Subcutaneous adipose tissue (tissue), 4 donors: ENCODE results near the gene CTIF. TPM values are rescaled to one million over a fixed set of nuclear protein-coding genes. Genes with fewer than 3 reads are reported as not detected.

Experiments used
- total RNA-seq, 4 donors: library from RNA; depleted of rRNA; stranded (reverse); fragments of >200 nt; gene quantifications; one replicate each; pipeline ENCODE4 v1.1.0, GENCODE V29; 2016
- TF ChIP-seq, protein P1 (sequence below): fragments of 450-650 bp; IDR thresholded peaks from one replicate; pipeline ENCODE4 v1.5.1; 2016; ENCODE audit warnings: low read depth, mild to moderate bottlenecking, control low read depth, antibody characterized with exemption, moderate library complexity

The CTIF gene
- total RNA-seq, 4 donors from 2014 or later, result 41.0 to 195 (median 78.3) TPM

DNA sequence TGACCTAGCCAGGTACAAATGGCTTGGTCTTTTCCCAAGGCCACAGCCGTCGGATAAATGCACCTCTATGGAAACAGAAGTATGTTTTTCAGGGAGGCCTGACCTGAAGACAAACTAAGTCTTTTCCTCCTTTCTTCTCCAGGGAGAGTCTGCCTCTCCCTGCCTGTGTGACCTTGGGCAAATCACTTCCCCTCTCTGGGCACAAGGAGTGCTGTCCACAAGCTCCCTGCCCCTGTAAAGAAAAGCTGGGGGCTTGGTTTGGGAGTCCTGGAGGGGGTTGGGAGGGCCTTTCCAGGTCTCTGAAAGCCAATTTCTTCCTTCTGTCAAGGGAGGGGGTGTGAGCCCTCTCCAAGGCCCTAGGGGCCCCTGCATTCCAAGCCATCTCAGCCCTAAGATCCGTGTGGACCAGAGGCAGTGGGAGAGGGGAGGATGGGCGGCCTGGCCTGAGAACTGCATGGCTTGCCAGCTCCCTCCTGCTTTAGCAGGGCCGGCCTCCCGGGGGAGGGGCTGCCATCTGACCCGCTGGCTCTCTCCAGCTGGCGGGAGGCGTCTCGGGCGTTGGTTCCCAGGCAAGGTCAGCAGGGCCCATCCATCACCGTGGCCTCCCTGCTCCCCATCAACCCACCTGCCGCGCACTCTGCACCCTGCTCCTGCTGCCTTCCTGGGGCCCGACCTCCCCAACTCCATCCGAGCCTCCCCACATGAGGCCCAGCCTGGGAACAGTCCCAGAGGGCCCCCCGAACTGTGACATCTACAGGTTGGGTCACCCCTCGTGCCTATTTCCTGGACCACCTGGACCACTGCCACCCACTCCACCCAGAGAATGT lies 350.5 kb downstream of the CTIF start:
- TF ChIP-seq, protein P1, sequence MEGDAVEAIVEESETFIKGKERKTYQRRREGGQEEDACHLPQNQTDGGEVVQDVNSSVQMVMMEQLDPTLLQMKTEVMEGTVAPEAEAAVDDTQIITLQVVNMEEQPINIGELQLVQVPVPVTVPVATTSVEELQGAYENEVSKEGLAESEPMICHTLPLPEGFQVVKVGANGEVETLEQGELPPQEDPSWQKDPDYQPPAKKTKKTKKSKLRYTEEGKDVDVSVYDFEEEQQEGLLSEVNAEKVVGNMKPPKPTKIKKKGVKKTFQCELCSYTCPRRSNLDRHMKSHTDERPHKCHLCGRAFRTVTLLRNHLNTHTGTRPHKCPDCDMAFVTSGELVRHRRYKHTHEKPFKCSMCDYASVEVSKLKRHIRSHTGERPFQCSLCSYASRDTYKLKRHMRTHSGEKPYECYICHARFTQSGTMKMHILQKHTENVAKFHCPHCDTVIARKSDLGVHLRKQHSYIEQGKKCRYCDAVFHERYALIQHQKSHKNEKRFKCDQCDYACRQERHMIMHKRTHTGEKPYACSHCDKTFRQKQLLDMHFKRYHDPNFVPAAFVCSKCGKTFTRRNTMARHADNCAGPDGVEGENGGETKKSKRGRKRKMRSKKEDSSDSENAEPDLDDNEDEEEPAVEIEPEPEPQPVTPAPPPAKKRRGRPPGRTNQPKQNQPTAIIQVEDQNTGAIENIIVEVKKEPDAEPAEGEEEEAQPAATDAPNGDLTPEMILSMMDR, result no peak

DNA sequence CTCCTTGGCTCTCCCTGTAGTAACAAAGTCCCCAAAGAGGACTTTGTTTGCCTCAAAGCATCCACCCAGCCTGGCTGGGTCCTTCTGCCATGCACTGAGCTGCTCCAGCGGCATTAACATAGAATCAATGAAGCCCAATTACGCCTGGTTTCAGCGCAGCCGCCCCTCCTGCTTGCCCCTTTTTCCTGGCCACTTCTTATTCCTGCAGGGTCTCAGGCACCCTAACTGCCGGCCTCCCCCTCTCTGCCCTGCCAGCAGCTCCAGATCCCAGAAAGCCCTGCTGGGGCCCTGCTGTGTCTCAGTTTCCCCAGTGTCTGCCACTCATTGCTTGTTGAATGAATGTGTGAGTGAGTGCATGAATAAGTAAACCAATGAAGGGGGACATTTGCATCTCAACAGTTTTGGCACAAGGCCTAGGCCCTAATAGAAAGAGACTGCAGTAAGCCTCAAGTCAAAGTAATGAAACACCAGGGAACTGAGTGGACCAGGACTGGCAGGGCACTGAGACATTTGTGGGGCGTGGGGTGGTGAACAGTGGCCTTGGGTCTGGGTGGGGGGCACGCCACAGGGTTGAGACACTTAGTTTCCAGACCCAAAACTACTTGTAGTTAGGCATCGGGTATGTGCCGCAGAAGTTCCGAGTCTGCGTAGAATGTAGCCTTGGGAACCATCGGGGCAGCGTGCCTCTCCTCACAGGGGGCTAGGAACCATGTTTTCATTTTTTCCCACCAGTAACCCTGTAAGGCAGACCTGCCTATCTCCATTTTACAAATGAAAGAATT lies 351.3 kb downstream of the CTIF start:
- TF ChIP-seq, protein P1, result no peak

DNA sequence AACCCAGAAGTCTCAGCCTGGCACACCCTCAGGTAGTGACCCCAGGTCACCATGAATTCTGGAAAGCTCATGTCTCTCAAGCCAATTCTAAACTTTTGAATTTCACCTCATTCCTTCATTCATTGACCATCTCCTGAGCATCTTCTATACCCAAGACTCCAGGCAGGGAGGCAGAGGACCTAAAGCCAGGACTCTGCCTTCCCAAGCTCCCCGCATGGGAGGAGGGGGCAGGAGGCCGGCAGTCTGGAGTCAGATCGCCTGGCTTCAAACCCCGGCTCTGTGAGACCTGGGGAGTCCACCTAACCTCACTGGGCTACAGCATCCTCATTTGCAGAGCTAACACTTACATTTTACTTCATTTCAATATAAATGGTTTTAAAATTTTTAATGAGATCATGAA lies 352.9 kb downstream of the CTIF start:
- TF ChIP-seq, protein P1, result no peak

DNA sequence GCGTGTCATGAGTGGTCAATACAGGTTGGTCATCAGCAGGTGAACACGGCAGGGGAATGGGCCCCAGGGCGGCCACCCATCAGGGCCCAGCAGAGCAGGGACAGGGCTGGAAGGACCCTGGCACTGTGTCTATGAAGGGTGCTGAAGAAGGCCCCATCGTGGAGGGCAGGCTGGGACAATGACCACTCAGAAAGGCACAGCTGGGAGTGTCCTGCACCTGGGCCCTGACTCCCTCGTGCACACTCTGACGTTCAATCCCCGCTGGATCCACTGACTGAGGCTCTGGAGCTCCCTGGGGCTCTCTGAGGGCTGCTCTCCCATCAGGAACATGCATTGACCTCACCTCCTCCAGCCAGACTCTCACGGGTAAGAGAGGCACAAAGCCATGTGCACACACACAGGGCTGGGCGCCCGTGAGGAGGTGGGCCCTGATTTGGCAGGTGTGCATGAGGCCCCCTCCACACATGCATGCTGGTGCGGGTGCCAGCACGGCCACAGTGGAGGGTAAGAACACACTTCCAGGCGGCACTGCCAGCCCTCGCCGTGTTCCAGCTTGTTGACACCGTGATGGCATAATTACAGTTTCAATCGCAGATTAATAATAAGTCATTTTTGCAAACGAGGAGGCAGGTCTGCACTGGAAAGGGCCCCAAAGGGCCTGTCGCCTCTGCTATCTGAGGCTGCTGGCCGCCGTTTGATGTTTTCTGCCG lies 353.5 kb downstream of the CTIF start:
- TF ChIP-seq, protein P1, result no peak

DNA sequence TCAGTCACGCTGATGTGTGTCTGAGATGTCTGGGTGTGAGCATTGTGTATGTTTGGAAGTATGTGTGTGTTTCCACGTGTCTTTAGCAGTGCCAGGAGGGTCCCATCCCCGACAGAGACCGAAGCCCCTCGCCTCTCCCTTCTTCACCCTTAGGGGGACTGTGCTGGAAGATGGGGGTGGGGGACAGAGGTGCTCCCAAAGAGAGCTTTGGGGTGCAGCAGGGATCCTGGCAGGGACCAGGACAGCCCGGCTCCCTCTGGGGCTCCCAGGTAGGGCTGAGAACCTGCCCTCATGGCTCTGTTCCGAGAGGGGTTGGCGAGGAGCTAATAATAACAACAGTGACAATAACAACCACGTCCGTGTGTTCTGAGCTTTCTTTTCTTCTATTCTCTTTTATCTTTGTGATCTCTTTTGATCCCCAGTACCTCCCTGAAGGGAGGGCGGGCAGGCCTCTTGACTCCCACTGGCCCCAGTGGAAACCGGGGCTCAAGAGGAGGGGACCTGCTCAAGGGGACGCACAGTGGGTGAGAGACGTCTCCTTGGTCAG lies 354.3 kb downstream of the CTIF start:
- TF ChIP-seq, protein P1, result no peak

DNA sequence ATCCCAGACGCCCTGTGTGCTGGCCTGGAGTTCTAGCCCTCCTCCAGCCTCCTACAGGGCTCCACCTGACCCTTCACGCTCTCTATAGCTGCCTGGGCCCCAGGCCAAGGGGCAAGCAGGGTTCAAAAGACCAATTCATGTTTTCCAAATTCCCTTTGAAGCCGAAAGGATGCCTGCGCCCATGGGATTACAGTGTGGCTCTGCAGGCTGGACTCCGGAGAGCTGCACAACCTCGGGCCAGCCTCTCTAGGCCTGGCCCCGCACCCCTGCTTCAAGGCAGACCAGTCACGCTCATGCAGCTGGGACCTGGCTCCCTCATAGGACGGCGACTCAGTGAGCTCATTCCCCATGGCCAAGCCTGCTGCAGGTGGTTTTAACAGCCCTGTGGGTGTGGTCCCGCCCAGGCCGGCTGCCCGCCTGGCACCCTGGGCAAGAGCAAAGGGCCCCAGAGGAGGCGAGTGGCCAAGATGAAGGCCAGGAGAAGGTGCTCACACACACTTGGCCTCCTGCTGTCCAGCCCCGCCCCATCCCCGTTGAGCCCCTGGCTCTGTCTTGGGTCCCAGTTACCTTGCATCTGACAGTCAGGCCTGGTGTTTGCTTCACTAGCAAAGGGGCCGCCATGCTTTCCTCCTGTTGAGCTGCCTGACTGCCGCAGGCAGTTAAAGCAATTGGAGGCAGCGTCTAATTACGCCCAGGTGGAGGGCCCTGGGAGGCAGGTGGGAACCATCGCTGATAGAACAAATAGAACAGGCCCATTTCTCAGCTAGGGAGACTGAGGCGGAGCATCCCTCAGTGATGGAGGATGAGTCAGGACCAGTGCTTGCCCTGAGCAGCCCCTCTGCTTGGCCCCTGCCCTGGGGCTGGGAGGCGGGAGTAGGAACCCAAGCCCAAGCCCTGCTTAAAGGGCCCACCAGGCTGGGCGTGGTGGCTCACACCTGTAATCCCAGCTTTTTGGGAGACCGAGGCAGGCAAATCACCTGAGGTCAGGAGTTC lies 355.1 kb downstream of the CTIF start:
- TF ChIP-seq, protein P1, result no peak
